ENCODE data around the gene SCN8A.

DNA sequence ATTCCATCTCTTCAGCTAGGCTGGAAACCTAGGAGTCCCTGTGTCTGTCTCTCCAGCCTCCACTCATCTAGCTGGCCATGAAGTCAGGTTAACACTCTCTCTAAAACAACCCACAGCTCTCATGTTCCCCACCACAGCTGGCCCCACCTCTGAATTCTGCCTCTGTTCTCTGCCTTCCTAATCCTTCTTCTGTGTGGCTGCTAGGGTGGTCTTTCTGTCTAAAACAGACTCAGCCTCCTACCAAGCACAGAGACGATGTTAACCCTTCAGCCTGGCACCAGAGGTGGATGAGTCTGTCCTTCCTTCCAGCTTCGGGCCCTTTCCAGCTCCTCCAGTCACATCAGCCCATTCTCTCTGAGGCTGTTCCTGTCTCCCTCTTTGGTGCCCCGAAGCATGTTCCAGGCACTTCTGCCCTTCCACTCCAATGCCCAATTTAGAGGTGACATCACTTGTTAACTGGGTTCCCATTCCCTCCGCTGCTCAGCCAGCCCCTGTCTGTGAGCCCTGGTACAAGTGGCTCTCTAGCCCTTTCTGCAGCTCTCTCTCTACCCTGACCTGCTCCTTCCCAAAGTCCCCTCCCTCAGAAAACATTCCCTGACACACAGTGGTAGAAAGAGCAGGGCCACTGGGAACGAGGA is 248.4 kb downstream of the SCN8A start:
- TF ChIP-seq GATA2 (IDR thresholded peaks at IDR 0.05; ENCODE audit: low read depth, low read length) = no peak
- no peak for TF ChIP-seq GATA3 (IDR thresholded peaks at IDR 0.05; ENCODE audit: low read depth, low read length)
